ENCODE data around the gene TSPY2.
"Not testable (repeated sequence)": the region's sequence is repeated elsewhere in the genome, so short reads cannot be mapped to it uniquely, and the experiment has no call there.

The TSPY2 gene

GRCh38 chrY:6245923-6246322 is at the start of gene TSPY2:
Gene TSPY2, plus strand, starts transcription at chrY:6246223. Its CDS starts 46 bp downstream, at chrY:6246269.
- in situ Hi-C loops (cut with HindIII; ENCODE audit: low sequenced_read_pairs), result not testable (repeated sequence)

- in situ Hi-C loops (cut with HindIII; ENCODE audit: low sequenced_read_pairs), result not testable (repeated sequence)
Observed at GRCh38 chrY:6209565-6209964, 36.5 kb upstream of the TSPY2 start.

- in situ Hi-C loops (cut with HindIII; ENCODE audit: low sequenced_read_pairs), result not testable (repeated sequence)
Observed at GRCh38 chrY:6217045-6217444, 29.0 kb upstream of the TSPY2 start.

- in situ Hi-C loops (cut with HindIII; ENCODE audit: low sequenced_read_pairs), result not testable (repeated sequence)
Observed at GRCh38 chrY:6269839-6270238, 23.8 kb downstream of the TSPY2 start.
